ENCODE data around the gene TEX51.

TEX51 gene

DNA sequence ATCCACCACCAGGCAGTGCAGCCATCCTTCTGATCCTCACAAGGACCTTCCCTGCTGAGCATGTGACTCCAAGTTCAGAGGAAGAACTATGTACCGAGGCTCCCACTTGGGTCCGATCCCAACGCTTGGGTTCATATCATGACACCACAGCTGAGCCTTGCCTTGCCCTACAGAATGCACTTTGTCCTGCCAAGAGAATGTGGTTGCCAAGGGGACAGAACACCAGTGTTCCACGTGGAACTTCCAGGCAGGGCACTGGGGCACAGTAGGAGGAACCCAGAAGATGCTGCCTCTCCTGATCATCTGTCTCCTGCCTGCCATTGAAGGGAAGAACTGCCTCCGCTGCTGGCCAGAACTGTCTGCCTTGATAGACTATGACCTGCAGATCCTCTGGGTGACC is at the start of gene TEX51:
TEX51 (plus strand) TSS at position 255 of the 400 bp plus-strand sequence; CDS start at position 284, 29 bp downstream.
- DNase-seq (ENCODE audit: low spot score): no peak

DNA sequence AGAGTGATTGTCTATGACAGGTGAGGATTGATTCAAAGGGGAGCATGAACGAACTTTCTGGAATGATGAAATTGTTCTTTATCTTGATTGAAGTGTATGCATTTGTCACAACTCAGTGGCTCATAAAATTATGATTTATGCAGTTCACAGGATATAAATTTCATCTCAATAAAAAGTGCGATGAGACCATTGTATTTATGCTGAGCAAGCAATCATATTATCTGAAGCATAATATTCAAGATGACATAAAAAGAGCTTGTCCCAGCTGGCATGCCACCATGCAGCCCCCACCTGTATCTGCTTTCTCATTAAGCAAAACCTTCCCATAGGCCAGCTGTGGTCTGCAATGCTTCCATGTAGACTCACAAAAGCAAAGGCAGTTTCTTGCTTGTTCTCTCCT is 49.6 kb upstream of the TEX51 start:
- DNase-seq (ENCODE audit: low spot score): no peak

DNA sequence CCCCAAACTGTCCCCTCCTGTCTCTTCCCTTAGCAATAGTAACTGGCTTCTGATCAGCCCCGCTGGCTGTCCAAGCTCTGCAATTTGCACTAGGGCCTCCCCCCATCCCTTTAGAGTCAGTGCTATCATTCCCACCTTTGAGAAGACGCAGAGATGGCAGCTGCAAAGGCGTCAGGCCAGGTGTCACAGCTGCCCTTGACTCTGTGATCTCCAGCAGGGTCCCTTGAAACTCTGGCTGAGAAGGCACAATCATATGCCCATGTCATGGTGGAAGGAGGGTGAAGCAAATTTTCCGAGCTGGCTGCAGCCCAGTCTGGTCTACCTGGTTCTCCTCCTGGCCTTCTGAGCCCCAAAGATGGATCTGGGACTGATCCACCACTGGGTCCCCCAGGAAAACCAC is 49.2 kb upstream of the TEX51 start:
- DNase-seq (ENCODE audit: low spot score): no peak

DNA sequence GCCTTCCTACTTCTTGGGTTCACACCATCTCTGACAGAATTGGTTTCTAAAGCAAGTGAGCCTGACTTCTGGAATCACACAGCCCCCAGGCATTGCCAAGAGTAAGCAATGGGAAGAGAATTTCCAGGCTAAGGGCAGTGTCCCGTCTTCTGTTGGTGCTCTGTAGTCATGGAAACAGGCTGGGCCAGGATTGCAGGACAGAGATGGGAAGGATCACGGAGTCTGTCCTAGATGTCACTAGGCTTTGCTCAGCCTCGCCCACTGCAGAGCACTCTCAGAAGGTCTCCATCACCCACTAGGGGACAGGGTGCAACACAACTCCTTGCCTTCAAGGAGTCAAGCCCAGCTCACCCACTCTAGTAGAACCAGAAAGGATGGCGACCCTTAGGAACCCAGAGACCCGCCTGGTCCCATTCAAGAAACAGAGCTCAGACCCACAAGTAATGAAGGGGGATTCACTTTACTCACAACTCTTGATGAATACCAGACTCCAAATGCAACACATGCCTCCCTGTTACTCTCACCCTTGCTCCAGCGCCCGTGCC is 48.6 kb upstream of the TEX51 start:
- DNase-seq (ENCODE audit: low spot score): no peak

DNA sequence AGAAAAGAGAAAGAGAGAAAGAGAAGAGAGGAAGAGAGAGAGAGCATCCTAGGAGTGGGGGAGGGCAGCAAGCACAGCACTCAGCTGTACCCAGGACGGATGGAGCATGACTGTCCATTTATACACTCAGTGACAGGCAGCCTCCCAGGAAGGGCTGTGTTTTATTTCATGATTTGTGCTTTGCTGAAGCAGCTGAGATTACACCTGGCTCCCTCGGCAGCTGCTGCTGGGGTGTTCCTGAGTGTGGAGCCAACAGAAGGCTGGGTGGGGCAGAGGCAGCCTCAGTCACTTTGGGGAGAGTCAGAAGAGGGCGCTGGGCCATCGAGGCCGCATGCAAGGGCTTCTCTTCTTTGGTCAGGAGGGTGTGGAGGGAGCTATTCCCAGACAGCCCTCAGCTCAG is 47.8 kb upstream of the TEX51 start:
- no peak for DNase-seq (ENCODE audit: low spot score)

DNA sequence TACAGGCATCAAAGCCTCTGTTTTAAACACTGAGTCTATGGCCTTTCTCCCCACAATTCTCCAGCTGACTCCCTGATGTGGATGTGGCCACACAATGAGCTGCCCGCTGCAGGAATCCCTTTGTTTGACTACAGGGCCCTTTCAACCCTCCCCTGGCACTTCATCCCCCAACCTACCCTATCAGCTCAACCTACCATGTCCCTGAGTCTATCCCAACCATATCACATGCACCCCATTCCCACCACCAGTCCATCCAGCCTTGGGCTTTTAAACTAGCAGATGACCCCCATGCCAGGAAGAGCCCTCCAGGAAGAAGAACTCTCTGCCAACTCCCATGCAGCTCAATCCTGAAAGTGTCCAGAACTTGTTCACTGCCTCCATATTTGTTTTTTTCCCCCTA is 46.9 kb upstream of the TEX51 start:
- DNase-seq (ENCODE audit: low spot score): no peak

DNA sequence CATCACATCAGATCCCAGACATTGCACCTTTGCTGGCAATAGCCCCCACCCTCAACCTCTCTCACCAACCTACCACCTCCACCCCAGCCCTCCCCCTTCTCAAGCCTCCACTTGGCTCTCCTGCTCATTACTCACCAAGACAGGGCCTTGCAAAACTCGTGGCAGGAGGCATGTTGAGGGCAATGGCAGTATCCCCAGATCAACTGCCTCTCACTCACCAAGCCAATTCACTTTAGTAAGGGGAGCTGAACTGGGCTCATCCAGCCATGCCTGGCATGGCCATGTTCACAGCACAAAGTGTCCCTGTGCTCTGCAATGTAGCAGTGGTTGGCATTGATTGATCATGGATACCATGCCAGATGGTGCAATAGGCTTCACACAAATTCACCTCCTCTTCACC is 46.3 kb upstream of the TEX51 start:
- DNase-seq (ENCODE audit: low spot score): no peak

DNA sequence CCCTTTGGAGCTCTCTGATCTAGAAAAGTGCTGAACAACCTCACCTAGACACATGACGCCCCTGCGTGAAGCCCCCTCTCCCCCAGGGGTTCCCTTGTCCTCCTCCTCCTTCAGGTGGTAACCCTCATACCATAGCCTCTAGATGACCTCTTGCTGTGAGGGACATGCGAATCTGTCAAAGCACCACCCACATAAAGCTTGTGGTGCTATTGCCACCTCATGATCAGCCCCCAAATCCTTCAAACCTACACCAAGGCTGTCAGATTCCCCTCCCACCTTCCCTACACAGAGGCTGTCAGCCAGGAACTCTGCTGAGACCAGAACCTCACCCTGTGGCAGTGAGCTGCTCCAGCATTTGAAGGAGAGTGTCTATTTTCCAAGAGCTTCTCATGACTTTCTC is 43.1 kb upstream of the TEX51 start:
- DNase-seq (ENCODE audit: low spot score): no peak

DNA sequence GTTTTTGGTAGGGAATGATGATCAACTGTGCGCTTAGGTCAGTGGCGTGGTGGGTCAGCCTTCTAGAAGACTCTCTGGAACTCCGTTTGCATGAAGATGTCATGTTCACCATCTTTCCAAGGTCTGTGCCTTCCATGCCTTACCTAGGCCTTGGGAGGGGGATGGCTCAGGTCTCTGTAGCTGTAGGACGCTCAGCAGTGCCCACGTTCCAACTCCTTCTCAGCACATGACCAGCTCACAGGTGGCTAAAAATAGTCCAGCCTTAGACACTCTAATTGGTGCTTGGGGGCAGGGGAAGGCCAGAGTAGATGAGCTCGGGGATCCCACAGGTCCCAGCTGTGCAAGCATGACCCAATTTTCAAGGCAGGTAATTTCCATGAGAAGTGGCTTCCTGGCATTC is 42.3 kb upstream of the TEX51 start:
- DNase-seq (ENCODE audit: low spot score): no peak

DNA sequence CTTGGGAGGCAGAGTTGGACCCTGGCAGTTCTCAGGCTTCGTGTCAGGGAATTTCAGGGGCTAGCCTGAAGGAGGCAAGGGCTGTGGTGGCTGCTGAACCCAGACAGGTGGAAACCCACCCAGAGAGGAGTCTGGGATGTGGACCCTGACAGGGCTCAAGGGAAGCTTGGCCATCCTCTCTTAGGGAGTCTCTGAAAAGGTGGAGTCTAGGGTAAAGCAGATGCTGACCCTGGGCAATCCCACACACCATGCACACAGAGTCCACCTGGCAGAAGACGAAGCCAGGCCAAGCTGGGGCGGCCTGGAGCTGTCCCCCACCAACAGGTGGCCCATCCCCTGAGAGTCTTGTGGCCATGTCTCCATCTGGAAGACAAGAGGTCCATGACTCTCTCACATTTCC is 41.2 kb upstream of the TEX51 start:
- DNase-seq (ENCODE audit: low spot score): no peak

DNA sequence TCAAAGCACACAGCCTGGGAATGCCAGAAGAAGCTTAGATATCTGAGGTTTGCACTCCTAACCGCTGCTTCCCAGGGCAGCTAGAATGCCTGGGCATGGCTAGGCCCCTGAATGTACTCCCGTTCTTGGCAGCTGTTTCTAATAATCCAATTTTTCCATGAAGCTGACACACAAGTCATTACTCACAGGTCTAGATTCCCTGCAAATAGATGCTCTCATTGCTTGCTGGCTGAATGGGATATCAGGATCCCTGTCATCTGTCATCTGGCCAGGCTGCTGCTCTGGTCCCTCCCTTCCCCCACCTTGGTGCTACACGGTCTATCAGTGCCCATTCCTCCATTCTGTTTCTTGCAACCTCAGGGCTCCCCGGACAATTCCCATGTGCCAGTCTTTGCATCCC is 40.7 kb upstream of the TEX51 start:
- DNase-seq (ENCODE audit: low spot score): no peak

DNA sequence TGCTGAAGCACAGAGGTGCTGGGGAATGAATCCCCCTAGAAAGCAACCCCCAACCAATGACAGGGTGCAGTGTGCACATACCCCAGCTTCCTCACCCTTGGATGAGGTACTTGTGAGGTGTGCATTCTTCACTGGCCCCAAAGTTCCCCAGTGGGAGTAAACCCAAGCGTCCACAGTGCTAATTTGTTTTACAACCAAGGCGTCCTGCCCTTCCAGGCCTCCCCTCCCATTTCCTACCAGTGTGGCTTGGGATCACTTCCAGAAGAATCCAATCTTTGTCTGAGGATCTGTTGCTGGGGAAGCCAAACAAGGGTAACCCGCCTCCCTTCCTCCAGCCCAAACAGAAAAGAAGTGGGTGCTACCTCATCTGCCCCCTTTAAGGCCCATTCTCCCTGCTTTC is 40.3 kb upstream of the TEX51 start:
- no peak for DNase-seq (ENCODE audit: low spot score)

DNA sequence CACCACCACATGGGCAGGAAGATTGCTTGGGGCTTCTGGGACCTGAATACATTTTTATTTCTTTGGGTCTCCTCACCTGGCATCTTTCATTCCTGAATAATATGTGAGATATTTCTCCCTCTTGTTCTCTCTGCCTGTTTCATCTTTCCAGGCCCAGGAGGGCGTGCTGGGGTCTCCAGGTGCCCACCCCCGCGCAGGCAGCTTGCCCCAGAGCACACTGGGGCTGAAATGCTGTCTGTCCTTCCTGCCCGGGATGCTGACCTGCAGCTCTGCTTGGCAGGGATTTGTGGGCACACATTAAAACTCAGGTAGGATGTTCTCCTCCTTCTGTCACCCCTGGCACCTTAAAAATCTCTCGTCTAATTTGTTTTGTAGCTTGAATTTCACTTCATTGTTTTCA is 39.7 kb upstream of the TEX51 start:
- no peak for DNase-seq (ENCODE audit: low spot score)

DNA sequence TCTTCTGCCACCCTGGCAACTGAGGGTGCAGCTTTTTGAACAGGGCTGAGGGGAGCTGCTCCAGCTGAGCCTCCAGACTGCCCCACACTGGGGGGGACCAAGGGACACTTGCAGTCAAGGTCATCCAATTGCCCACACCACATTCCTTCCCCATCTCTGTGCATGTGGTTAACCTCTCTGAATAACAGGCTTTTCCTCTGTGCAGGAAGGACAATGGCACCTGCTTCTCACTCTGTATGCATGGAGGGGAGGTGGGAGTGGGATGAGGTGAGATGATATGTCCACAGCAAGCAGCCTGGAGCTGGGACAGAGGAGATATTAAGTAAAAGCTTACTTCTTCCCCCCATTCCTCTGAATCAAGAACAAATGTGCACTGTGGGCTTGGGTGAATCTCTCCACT is 39.1 kb upstream of the TEX51 start:
- DNase-seq (ENCODE audit: low spot score): no peak

DNA sequence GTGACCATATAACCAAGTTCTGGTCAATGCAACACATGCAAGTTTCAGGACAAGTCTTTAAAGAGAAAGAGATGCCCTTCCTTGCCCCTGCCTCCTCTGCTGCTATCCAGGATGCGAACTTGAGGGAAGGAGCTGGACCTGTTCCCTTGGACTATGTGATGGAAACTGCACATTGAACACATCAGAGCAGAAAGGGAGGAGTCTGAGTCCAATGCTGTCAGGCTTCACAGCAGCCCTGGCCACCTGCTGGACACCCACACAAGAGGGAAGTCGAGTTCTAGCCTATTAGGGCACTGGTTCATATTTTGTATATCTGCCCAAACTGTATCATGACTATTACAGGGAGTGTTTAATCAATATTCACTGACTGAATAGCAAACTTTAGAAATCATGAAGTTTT is 38.3 kb upstream of the TEX51 start:
- DNase-seq (ENCODE audit: low spot score): no peak

DNA sequence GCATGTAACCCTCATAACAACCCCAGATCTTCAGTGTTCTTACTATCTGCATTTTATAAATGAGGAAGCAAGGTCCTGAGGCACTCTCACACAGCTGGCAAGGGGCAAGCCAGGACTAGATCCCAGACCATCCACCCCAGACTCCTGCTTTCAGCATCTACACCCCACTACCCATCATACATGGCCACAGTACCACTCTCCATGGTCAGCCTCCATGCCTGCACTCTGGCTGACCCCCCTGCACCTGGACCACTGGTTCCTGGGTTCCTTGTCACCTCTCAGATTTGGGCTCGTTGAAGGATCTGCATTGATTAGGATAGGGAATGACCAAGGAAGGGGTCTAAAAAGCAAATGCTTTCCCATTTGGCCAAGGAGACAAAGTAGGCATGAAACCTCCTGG is 36.0 kb upstream of the TEX51 start:
- DNase-seq (ENCODE audit: low spot score): no peak

DNA sequence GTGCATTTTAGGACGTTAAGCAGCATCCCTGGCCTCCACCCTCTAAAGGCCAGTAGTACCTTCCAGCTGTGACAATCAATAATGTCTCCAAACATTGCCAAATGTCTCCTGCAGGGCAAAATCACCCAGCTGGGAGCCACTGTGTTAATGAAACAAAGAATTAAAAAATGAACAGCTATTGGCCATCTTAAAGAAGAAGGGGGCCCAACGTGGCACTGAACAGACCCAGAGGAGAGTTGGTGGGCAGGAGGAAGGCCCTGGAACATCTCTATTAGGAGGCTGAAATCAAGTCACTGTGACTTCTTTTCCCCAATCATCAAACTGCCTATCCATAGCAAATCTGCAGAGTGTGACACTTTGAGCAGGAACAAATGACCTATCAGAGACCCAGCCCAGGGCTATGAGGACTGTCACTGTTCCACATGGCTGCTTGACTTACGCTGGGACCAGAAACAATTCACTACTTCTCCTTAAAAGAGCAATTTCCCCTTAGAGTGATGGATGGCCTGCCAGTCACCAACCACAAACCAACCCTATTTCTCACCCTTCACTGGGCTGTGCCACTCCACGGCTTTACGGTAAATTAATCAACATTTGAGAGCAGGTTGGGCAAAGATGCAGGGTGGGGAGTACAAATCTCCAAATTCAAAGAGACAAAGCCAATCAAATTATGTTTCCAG is 35.2 kb upstream of the TEX51 start:
- no peak for DNase-seq (ENCODE audit: low spot score)

DNA sequence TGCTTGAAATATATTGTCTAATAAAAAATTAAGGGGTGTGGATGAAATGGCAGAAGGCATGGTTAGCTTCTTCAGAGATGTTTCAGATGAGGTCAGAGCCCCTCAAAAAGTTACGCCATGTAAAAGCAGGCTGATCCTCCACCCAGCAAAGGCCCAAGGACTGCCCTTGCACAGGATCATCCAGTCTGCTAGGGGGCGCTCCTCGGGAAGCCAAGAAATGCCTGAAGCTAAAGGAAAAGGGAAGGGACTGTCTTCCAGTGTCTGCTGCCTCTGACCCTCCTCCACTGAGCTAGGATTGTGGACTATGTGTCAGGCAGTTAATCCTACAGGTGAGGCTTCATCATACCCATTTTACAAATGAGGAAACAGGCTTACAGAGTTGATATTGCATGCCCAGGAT is 33.8 kb upstream of the TEX51 start:
- no peak for DNase-seq (ENCODE audit: low spot score)

DNA sequence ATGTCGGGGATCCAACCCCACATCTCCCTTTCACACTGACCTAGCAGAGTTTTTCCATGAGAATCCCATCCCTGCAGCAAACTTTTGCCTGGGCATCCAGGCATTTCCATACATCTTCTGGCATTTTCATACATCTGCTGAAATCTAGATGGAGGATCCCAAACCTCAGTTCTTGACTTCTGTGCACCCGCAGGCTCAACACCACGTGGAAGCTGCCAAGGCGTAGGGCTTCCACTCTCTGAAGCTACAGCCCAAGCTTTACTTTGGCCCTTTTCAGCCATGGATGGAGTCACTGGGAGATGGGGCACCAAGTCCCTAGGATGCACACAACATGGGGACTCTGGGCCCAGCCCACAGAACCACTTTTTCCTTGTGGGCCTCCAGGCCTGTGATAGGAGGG is 32.2 kb upstream of the TEX51 start:
- no peak for DNase-seq (ENCODE audit: low spot score)

DNA sequence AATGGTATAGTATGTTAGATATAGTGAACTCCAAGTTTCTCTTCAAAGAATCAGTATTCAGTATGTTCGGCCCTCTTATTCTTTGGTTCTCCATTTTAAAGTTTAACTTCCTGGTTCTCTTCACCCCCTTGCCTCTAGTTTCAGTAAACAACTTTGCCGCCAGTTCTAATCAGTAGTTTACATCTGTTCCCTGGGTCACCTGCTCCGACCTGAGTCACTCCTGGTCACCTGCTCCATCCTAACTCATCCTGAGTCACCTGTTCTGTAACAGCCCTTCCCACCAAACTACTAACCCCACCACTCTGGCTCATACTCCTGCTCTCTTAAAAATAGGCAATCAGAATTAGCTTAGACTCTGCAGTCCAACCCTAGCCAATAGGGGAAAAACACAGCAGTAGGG is 23.7 kb upstream of the TEX51 start:
- no peak for DNase-seq (ENCODE audit: low spot score)

DNA sequence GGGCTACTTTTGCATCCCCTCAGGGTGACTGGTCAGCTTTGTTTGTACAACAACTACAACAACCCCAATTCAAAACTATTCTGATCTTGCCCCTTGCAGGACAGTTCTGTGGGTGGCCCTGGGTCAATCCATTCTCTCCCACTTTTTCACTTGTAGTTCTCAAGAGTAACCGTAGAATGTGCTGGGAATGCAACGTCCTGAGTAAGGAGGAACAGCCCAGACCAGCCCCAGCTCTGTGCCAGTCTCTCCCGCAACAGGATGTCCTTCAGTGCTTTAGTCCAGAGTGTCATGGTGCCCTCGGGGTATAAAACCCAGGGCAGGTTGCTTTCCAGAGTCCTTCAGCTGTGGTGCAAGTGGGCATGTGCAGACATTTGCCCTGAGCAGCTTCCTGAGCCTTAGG is 22.1 kb upstream of the TEX51 start:
- DNase-seq (ENCODE audit: low spot score): no peak

DNA sequence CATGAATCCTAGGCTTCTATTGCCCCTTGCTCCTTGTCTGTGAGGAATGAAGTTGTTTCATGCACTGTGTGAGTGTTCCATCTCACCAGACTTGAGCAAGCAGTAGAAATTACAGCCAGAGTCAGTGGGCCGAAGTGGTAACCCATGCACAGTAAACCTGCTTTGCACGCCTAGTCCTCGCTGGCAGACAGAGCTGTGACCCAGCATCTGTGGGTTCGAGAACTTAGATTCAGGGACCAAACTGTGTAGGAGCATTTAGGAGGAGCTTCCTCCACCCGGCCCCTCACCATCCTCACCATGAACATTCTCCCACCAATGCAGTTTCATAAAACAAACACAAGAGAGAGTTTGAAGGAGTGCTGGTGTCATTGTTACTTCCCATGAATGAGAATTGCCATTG is 21.6 kb upstream of the TEX51 start:
- no peak for DNase-seq (ENCODE audit: low spot score)

DNA sequence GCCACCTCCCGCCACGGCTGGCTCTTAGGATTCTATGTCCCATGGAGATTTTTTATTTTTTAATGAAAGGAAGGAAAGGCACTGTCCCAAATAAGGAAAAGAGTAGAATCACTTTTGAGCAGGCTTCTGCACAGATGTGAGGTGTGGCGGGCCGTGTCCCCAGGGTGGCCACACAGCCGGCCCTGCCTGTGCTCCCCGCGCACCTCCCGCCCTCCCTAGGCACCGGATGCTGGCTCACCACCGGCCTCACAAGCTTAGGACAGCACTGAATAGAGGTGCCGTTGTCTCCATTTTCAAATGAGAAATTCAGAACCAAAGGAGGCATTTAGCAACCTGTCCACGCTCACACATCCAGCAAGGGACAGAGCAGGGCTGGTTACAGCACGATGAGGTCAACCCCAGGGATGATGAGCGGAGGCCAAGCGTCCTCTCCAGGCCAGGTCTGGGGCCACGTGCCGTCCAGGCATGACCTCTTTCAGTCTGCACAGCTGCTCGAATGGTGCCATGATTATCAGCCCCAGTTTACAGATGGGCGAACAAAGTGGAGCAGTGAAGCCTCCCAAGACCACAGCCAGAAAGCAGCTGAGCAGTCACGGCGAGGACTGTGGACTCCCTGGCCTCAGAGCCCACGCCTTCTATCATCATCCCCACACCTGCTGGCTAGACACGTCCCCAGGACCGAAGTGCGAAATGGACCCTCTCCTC is 20.7 kb upstream of the TEX51 start:
- no peak for DNase-seq (ENCODE audit: low spot score)

DNA sequence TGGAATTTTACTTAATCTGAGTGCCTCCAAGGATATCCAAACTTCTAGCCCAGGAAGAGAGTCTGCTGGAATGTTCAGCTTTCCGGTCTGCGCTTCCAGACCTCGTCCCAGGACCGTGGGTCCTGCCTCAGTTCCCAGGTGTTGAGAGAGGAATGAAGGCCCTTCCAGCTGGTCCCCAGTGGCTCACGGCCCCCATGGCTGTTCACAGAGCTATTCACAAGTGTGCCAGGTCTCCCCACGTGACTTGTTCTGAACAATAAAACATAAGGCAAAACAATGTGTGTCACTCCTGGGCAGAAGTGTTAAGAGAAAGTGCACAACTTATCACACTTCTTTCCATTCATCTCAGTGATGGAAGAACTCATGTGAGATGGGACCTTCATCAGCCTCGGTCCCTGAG is 20.1 kb upstream of the TEX51 start:
- no peak for DNase-seq (ENCODE audit: low spot score)
